ENCODE results near the gene RBMS2. TPM values are rescaled to one million over a fixed set of nuclear protein-coding genes. Genes with fewer than 3 reads are reported as not detected.

The RBMS2 gene
- total RNA-seq, 1 experiment from 2014 or later: 18.2 TPM

DNA sequence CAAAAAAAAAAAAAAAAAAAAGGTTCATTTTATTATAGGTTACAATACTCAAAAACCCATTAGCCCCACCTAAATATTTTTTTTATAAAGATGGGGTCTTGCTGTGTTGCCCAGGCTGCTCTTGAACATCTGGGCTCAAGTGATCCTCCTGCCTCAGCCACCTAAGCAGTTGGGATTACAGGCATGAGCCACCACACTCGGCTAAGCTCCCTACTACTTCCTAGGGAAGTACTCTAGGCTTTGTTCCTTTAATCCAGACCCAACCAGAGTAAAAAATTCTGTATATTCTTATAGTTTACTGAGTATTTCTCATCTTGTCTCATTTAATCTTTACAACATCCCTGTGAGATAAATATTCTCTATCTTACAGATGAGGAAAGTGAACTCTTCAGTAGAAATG is 50.7 kb downstream of the RBMS2 start:
- ChIA-PET CTCF (no interaction called here), POLR2A (interaction anchor here (0.7 kb wide), 1 partner anchor 57 kb away, joined by 3 read pairs; no protein-coding TSS in a partner anchor)
- in situ Hi-C loops (cut with HindIII; ENCODE audit: low pct_unique_long_range_greater_than_20kb, low sequenced_read_pairs): loop anchor here (10.0 kb wide), 1 partner anchor 53 kb away; no protein-coding TSS in a partner anchor
- BruUV-seq (replicated peaks): no TSS peak
- H3K4me3 ChIP-seq (ENCODE audit: low read depth in 2 of 2, low read length in 2 of 2): no peak overlapping the region
- TF ChIP-seq, protein P1, sequence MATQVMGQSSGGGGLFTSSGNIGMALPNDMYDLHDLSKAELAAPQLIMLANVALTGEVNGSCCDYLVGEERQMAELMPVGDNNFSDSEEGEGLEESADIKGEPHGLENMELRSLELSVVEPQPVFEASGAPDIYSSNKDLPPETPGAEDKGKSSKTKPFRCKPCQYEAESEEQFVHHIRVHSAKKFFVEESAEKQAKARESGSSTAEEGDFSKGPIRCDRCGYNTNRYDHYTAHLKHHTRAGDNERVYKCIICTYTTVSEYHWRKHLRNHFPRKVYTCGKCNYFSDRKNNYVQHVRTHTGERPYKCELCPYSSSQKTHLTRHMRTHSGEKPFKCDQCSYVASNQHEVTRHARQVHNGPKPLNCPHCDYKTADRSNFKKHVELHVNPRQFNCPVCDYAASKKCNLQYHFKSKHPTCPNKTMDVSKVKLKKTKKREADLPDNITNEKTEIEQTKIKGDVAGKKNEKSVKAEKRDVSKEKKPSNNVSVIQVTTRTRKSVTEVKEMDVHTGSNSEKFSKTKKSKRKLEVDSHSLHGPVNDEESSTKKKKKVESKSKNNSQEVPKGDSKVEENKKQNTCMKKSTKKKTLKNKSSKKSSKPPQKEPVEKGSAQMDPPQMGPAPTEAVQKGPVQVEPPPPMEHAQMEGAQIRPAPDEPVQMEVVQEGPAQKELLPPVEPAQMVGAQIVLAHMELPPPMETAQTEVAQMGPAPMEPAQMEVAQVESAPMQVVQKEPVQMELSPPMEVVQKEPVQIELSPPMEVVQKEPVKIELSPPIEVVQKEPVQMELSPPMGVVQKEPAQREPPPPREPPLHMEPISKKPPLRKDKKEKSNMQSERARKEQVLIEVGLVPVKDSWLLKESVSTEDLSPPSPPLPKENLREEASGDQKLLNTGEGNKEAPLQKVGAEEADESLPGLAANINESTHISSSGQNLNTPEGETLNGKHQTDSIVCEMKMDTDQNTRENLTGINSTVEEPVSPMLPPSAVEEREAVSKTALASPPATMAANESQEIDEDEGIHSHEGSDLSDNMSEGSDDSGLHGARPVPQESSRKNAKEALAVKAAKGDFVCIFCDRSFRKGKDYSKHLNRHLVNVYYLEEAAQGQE (IDR thresholded peaks at IDR 0.05; ENCODE audit: insufficient read depth in 1 of 2, low read depth in 2 of 2, low read length in 1 of 2): no peak
- TF ChIP-seq, protein P2, sequence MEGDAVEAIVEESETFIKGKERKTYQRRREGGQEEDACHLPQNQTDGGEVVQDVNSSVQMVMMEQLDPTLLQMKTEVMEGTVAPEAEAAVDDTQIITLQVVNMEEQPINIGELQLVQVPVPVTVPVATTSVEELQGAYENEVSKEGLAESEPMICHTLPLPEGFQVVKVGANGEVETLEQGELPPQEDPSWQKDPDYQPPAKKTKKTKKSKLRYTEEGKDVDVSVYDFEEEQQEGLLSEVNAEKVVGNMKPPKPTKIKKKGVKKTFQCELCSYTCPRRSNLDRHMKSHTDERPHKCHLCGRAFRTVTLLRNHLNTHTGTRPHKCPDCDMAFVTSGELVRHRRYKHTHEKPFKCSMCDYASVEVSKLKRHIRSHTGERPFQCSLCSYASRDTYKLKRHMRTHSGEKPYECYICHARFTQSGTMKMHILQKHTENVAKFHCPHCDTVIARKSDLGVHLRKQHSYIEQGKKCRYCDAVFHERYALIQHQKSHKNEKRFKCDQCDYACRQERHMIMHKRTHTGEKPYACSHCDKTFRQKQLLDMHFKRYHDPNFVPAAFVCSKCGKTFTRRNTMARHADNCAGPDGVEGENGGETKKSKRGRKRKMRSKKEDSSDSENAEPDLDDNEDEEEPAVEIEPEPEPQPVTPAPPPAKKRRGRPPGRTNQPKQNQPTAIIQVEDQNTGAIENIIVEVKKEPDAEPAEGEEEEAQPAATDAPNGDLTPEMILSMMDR (IDR thresholded peaks at IDR 0.05): no peak
- TF ChIP-seq SIN3A (IDR thresholded peaks at IDR 0.05; ENCODE audit: borderline replicate concordance, insufficient read depth, low read depth, low read length): no peak
- no peak for TF ChIP-seq TCF7L2 (IDR thresholded peaks at IDR 0.05; ENCODE audit: low read depth, low read length)
- TF ChIP-seq POLR2AphosphoS5 (IDR thresholded peaks at IDR 0.05; ENCODE audit: low read depth, low read length): no peak
- no peaks in the 10 kb centered on the region for H3K9me3 ChIP-seq (ENCODE audit: control insufficient read depth, insufficient read depth, low read depth, low read length)
- intact Hi-C loops (cut with micrococcal nuclease; ENCODE audit: unreplicated experiment): loop anchor here (2.0 kb wide), 2 partner anchors 51 to 59 kb away; partner anchors contain the start of gene RBMS2
- H3K27me3 ChIP-seq (ENCODE audit: control insufficient read depth, insufficient read depth, low read length): no peaks in the 10 kb centered on the region
- H3K36me3 ChIP-seq (ENCODE audit: control insufficient read depth, insufficient read depth, low read length): no peaks in the 10 kb centered on the region
- H3K27ac ChIP-seq (ENCODE audit: low read length): no peak overlapping the region
- ATAC-seq (no peak), DNase-seq (ENCODE audit: low read depth, low spot score) (no peak)
- no peaks in the 10 kb centered on the region for H3K4me1 ChIP-seq (ENCODE audit: control insufficient read depth, insufficient read depth, low read length)

GRCh38 chr12:56574210-56574609 is 52.6 kb downstream of the RBMS2 start:
- in situ Hi-C loops (cut with HindIII; ENCODE audit: low pct_unique_long_range_greater_than_20kb, low sequenced_read_pairs): loop anchor here (10.0 kb wide), 1 partner anchor 51 kb away; no protein-coding TSS in a partner anchor

More at GRCh38 chr12:56574210-56574609, 52.6 kb downstream of the RBMS2 start:
- Histone ChIP-seq H3K36me3 (ENCODE audit: control insufficient read depth, insufficient read depth, low read length) (no peaks in the 10 kb centered on the region), H3K27ac (ENCODE audit: low read length) (no peak overlapping the region), H3K9me3 (ENCODE audit: control insufficient read depth, insufficient read depth, low read depth, low read length) (no peaks in the 10 kb centered on the region), H3K27me3 (ENCODE audit: control insufficient read depth, insufficient read depth, low read length) (no peaks in the 10 kb centered on the region), H3K4me3 (ENCODE audit: low read depth in 2 of 2, low read length in 2 of 2) (no peak overlapping the region), H3K4me1 (ENCODE audit: control insufficient read depth, insufficient read depth, low read length) (no peaks in the 10 kb centered on the region)
- intact Hi-C loops (cut with micrococcal nuclease; ENCODE audit: unreplicated experiment): no loop called here
- ChIA-PET POLR2A (no interaction called here), CTCF (interaction anchor here (0.8 to 1.5 kb wide), 3 partner anchors 13 to 85 kb away, joined by 3 to 7 read pairs (median 6); no protein-coding TSS in a partner anchor)
- DNase-seq (ENCODE audit: low read depth, low spot score) (no peak), ATAC-seq (no peak)
- TF ChIP-seq, protein P1 (IDR thresholded peaks at IDR 0.05; ENCODE audit: insufficient read depth in 1 of 2, low read depth in 2 of 2, low read length in 1 of 2): no peak
- TF ChIP-seq POLR2AphosphoS5 (IDR thresholded peaks at IDR 0.05; ENCODE audit: low read depth, low read length) (no peak), SIN3A (IDR thresholded peaks at IDR 0.05; ENCODE audit: borderline replicate concordance, insufficient read depth, low read depth, low read length) (no peak), TCF7L2 (IDR thresholded peaks at IDR 0.05; ENCODE audit: low read depth, low read length) (no peak)
- TF ChIP-seq, protein P2 (IDR thresholded peaks at IDR 0.05): no peak
- BruUV-seq (replicated peaks): no TSS peak

Data from Panc1 (cell line).